BE2C (cell line): ENCODE data around the gene NUP93.
"Not testable (repeated sequence)": the region's sequence is repeated elsewhere in the genome, so short reads cannot be mapped to it uniquely, and the experiment has no call there.

Experiments
- DNase-seq: peaks from one replicate; pipeline ENCODE4 v3.0.0-alpha.2; 2020
- H3K27me3 ChIP-seq: fragments of 250-450 bp; sonication (Bioruptor Pico); 2 replicates; pipeline ENCODE4 v1.5.1; 2020; ENCODE audit warnings: mild to moderate bottlenecking
- H3K36me3 ChIP-seq: fragments of 250-450 bp; sonication (Bioruptor Pico); 2 replicates; pipeline ENCODE4 v1.5.1; 2020; ENCODE audit warnings: mild to moderate bottlenecking
- H3K4me1 ChIP-seq: fragments of 250-450 bp; sonication (Bioruptor Pico); 2 replicates; pipeline ENCODE4 v1.5.1; 2020
- H3K4me3 ChIP-seq: 2 replicates; pipeline ENCODE4 v1.5.1; 2011; ENCODE audit warnings: low read depth, low read length
- H3K9me3 ChIP-seq: fragments of 250-450 bp; sonication (Bioruptor Pico); 2 replicates; pipeline ENCODE4 v1.5.1; 2020
- TF ChIP-seq, protein P1 (sequence below): IDR thresholded peaks from 2 replicates; pipeline ENCODE4 v1.5.1; 2012; ENCODE audit warnings: mild to moderate bottlenecking, low read depth, low read length

The NUP93 gene

DNA sequence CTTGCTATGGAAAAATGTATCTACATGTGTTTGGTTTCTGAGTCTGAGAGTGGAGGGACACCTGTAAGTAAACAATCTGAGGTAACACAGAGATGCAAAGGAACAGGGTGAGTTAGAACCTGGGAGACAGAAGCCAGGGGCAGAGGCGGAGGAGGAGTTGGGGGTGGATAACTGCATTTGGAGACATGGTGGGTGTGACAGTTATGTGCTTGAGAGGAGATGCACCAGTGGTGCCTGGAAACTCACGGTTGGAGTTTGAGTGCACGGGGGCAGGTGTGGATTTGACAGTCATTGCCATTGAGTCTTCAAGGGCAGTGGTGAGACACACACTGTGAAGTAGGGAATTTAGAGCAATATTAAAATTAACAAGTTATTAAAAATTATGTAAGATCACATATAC, 6.5 kb downstream of the NUP93 start:
- no peaks in the 10 kb centered on the region; the same call in 1 of the 2 replicates for H3K4me1 ChIP-seq
- TF ChIP-seq, protein P1, sequence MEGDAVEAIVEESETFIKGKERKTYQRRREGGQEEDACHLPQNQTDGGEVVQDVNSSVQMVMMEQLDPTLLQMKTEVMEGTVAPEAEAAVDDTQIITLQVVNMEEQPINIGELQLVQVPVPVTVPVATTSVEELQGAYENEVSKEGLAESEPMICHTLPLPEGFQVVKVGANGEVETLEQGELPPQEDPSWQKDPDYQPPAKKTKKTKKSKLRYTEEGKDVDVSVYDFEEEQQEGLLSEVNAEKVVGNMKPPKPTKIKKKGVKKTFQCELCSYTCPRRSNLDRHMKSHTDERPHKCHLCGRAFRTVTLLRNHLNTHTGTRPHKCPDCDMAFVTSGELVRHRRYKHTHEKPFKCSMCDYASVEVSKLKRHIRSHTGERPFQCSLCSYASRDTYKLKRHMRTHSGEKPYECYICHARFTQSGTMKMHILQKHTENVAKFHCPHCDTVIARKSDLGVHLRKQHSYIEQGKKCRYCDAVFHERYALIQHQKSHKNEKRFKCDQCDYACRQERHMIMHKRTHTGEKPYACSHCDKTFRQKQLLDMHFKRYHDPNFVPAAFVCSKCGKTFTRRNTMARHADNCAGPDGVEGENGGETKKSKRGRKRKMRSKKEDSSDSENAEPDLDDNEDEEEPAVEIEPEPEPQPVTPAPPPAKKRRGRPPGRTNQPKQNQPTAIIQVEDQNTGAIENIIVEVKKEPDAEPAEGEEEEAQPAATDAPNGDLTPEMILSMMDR: no peak
- no peaks in the 10 kb centered on the region for H3K27me3 ChIP-seq
- no peaks in the 10 kb centered on the region for H3K36me3 ChIP-seq
- no peaks in the 10 kb centered on the region for H3K9me3 ChIP-seq
- DNase-seq: no peak
- no peak overlapping the region for H3K4me3 ChIP-seq

DNA sequence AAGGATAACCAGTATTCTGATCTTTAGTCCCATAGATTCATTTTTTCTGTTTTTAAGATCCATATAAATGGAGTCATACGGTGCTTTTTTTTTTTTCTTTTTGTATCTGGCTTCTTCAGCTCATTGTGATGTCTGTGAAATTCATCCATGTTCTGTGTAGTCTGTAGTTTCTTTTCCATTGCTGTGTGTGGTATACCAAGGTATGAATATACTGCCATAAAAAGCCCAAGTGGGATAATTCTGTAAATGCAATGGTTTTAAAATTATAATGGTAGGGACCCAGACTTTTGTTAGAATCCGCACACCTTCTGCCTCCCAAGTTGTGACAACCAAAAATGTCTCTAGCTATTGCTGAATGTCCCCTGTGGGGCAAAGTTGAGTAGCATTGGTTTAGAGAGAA, 7.6 kb downstream of the NUP93 start:
- H3K27me3 ChIP-seq: no peaks in the 10 kb centered on the region
- H3K4me3 ChIP-seq: no peak overlapping the region
- H3K9me3 ChIP-seq: no peaks in the 10 kb centered on the region
- no peaks in the 10 kb centered on the region for H3K36me3 ChIP-seq
- H3K4me1 ChIP-seq: no peaks in the 10 kb centered on the region; the same call in 1 of the 2 replicates
- TF ChIP-seq, protein P1: no peak
- DNase-seq: no peak

DNA sequence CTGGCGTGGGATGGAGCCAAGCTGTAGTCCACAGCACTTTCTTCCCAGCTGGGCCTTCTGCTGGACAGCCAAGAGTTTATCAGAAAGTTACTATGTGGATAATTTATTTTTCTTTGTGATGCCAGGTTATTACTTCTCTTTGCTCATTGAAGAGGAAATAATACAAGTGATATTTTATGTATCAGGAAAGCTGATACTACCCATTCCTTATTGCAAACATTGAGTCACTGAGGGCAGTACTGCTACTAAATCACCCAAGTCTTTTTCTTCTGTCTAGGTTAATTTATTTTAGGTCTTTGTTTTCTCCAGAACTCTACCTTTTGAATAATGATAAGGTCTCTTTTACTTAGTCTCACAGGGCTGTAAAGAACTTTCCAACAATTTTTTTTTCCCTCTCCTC, 8.3 kb downstream of the NUP93 start:
- TF ChIP-seq, protein P1: no peak
- no peak for DNase-seq
- Histone ChIP-seq H3K36me3 (no peaks in the 10 kb centered on the region), H3K27me3 (no peaks in the 10 kb centered on the region), H3K9me3 (no peaks in the 10 kb centered on the region), H3K4me3 (no peak overlapping the region), H3K4me1 (no peaks in the 10 kb centered on the region; the same call in 1 of the 2 replicates)

DNA sequence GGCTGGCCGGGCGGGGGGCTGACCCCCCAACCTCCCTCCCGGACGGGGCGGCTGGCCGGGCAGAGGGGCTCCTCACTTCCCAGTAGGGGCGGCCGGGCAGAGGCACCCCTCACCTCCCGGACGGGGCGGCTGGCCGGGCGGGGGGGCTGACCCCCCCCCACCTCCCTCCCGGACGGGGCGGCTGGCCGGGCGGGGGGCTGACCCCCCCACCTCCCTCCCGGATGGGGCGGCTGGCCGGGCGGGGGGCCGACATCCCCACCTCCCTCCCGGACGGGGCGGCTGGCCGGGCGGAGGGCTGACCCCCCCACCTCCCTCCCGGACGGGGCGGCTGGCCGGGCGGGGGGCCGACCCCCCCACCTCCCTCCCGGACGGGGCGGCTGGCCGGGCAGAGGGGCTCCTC, 9.4 kb downstream of the NUP93 start:
- H3K36me3 ChIP-seq, H3K4me3 ChIP-seq, DNase-seq, H3K4me1 ChIP-seq, H3K9me3 ChIP-seq, H3K27me3 ChIP-seq: not testable (repeated sequence)

DNA sequence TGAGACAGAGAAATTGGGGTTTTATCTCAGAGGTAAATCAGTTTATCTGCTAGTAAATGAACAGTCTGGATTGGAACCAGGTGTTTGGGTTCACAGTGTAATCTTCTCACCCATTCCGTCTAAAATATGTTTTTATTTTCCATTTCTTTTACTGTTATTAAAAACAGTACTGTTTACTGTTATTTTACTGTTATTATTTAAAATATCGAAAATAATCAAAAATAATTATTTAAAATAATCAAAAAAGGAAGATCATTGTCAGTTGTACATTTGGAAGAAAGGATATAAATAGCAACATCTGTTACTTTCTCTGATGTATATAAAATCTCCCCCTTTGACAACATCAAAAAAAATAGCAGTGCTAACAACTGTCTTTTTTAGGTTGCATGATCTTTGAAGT, 11.5 kb downstream of the NUP93 start:
- TF ChIP-seq, protein P1: no peak
- no peak for DNase-seq
- peaks cover 4% of the 10 kb centered on the region; the same call in 1 of the 2 replicates for H3K4me1 ChIP-seq
- H3K27me3 ChIP-seq: no peaks in the 10 kb centered on the region
- H3K9me3 ChIP-seq: no peaks in the 10 kb centered on the region
- no peak overlapping the region for H3K4me3 ChIP-seq
- H3K36me3 ChIP-seq: no peaks in the 10 kb centered on the region

DNA sequence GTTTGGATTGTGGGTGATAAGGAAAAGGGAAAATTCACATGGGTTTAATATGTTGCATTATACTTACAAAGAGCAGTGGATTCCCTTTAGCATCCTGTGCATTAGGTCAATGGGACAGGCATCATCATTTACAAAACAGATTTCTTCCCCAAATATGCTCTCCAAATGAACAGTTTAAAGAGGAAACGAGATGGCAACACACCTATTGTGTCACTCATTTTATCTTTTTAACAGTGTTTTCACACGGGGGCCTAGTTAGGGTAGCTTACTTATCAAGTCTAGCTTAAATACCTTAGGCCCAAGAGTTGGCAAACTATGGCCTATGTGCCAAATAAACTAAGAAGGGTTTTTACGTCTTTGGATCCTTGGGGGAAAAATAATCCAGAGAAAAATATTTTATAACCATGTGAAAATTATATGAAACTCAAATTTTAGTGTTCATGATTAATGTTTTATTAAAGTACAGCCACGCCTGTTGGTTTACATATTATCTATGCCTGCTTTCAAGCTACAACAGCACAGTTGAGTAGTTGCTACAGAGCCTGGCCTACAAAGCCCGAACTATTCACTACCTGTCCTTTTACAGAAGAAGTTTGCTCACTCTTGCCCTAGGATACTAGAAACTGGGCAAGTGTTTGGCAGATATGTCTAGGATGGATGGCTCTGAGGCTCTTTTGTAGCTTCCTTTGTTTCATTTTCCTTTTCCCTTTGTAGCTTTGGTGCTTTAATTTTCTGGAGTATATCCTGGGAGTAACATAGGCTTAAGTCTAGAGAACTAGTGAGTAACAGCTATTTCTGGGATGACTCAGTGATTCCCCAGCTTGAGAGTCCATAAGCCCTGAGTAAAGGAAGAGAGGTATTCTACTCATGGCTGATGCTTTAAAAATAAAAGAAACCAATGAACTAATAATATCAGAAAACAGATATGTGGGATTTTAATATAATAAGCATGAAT, 12.4 kb downstream of the NUP93 start:
- H3K9me3 ChIP-seq: no peaks in the 10 kb centered on the region
- H3K36me3 ChIP-seq: no peaks in the 10 kb centered on the region
- no peaks in the 10 kb centered on the region for H3K27me3 ChIP-seq
- H3K4me1 ChIP-seq: peaks cover 4% of the 10 kb centered on the region; the same call in 1 of the 2 replicates
- no peak overlapping the region for H3K4me3 ChIP-seq
- TF ChIP-seq, protein P1: no peak
- no peak for DNase-seq
